Activated T-cell treated with anti-CD3 and anti-CD28 coated beads, Interleukin-2, amount 50 U/mL, for 72 hours (primary cell): ENCODE results near the gene PPARD. TPM values are rescaled to one million over a fixed set of nuclear protein-coding genes. Genes with fewer than 3 reads are reported as not detected.

Source experiments
- ATAC-seq, 2 donors: fragments of 150-1000 bp; cut with Tn5 transposase; replicated peaks in 1 of 2; 2 replicates each; pipeline ENCODE4 v1.10.0; 2021; ENCODE audit warnings: moderate library complexity in 2 of 2, mild to moderate bottlenecking in 1 of 2
- DNase-seq, 2 donors: peaks; one replicate each; pipeline ENCODE4 v3.0.0; 2021 to 2022; ENCODE audit warnings: mixed read lengths in 1 of 2
- H3K27ac Mint-ChIP-seq: one replicate; pipeline ENCODE4 v1.8.0; 2022; ENCODE audit warnings: mild to moderate bottlenecking, moderate library complexity, mixed read lengths
- H3K27me3 Mint-ChIP-seq: one replicate; pipeline ENCODE4 v1.8.0; 2022; ENCODE audit warnings: low read depth, mixed read lengths
- H3K36me3 Mint-ChIP-seq, 2 donors: one replicate each; pipeline ENCODE4 v1.8.0; 2022; ENCODE audit warnings: mixed read lengths in 2 of 2, mild to moderate bottlenecking in 1 of 2; ENCODE audit not compliant: insufficient read depth in 2 of 2
- H3K4me1 Mint-ChIP-seq: one replicate; pipeline ENCODE4 v1.8.0; 2022; ENCODE audit warnings: low read depth, mixed read lengths
- H3K4me3 Mint-ChIP-seq, 2 donors: one replicate each; pipeline ENCODE4 v1.8.0; 2022; ENCODE audit warnings: mild to moderate bottlenecking in 2 of 2, mixed read lengths in 2 of 2, moderate library complexity in 2 of 2
- H3K9me3 Mint-ChIP-seq, 2 donors: one replicate each; pipeline ENCODE4 v1.8.0; 2022; ENCODE audit warnings: mixed read lengths in 2 of 2
- total RNA-seq, 2 donors: library from RNA; stranded (reverse); gene quantifications; one replicate each; pipeline ENCODE4 v1.2.3, GENCODE V29; 2022

Gene PPARD
- 10 to 100 TPM; 24.1 to 27.9 TPM for total RNA-seq

DNA sequence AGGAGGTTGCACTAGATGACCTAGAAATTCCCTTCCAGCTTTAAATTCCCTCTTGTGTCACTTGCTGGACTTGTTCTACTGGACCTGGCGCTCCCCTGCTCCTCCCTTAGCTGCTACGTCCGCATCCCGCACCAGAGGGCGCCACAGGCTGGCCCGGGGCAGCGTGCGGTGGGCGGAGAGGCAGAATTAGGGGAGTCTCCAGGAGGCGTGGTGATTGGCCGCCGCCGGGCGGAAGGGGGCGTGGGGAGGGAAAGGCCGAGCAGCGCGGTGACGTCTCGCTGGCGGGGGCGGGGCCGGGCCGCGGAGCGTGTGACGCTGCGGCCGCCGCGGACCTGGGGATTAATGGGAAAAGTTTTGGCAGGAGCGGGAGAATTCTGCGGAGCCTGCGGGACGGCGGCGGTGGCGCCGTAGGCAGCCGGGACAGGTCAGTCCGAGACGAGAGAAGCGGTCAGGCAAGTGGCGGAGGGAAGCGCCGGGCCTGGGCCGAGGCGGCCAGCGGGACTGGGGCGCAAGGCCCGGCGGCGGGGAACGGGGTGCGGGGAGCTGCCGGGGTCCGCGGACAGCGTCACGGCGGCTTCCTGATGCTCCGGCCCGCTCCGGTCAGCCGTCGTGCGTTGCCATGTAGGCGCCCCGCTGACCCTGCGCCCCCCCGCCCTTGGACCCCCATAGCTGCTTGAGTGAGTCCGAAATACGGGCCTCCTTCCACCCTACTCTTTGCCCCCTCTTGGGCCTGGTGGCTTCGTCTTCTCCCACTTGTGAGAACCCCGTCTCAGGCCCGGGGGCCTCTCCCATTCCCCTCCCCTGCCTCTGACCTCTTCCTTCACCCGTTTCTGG, at the start of gene PPARD:
PPARD (plus strand) TSS at position 301 of the 834 bp plus-strand sequence. CDS start 68,530 bp downstream, outside the sequence.
- ATAC-seq: peak; percentile 98 to 99
- Mint-ChIP-seq H3K36me3 (peaks cover 9 to 12% of the 10 kb centered on the region in 2 donors), H3K9me3 (no peaks in the 10 kb centered on the region), H3K27ac (peak within 1 kb of the TSS; percentile 95), H3K27me3 (no peaks in the 10 kb centered on the region), H3K4me1 (peaks cover 46% of the 10 kb centered on the region), H3K4me3 (peak within 1 kb of the TSS; percentile 91 to 100)
- peak; percentile 99 to 100 for DNase-seq

DNA sequence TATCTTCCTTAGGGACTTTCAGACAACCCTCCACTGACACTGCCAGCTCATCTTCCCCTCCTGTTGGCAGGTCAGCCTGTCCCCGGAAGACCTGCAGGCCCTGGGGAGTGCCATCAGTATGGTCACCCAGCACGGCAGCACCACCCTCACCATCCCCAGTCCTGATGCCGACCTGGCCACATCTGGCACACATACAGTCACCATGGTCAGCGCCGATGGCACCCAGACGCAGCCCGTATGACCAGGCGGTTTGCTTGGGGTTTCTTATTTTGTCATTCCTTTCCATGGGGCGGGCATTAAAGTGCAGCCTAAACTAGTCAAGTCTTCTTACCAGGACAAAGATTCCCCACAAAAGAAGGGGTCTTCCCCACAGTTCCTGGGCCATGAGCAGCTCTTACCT, 48.7 kb upstream of the PPARD start:
- ATAC-seq (no peak), DNase-seq (no peak)
- Mint-ChIP-seq H3K36me3 (peaks cover 1 to 8% of the 10 kb centered on the region in 2 donors), H3K9me3 (no peaks in the 10 kb centered on the region), H3K27me3 (no peaks in the 10 kb centered on the region), H3K4me1 (peaks cover 7% of the 10 kb centered on the region), H3K4me3 (no peak overlapping the region), H3K27ac (no peak overlapping the region)

DNA sequence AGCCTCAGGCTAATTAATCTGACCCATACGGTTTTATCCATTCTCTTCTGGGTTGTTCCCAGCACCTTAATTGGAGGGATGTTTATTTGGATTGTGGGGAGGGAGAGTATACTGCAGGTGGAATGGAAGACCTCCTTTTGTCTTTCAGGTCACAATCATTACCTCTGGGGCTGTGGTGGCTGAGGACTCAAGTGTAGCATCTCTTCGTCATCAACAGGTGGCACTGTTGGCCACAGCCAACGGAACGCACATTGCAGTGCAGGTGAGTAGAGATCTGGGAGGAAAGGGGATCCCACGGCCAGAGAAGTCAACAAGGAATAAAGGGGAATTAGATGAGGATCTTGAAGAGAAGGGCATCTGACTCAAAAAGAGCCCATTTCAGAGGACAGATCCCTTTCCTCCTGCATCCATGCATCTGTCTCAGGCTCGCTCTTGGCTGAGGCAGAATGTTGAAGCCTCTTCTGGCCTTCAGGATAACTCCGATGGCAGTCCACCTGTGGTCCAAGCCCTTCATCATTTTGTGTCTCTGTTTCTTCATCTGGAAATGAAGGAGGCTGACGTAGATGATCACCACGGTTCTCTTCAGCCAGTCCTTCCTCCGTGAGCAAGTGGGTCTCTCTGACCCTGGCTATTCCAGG, 47.9 kb upstream of the PPARD start:
- peaks cover 2 to 4% of the 10 kb centered on the region in 2 donors for H3K36me3 Mint-ChIP-seq
- no peak overlapping the region for H3K4me3 Mint-ChIP-seq
- ATAC-seq (no peak), DNase-seq (peak; percentile 47 to 53)
- no peak overlapping the region for H3K27ac Mint-ChIP-seq
- no peaks in the 10 kb centered on the region for H3K27me3 Mint-ChIP-seq
- no peaks in the 10 kb centered on the region for H3K9me3 Mint-ChIP-seq
- peaks cover 14% of the 10 kb centered on the region for H3K4me1 Mint-ChIP-seq

GRCh38 chr6:35295036-35295435, 47.3 kb upstream of the PPARD start:
- no peak overlapping the region for H3K4me3 Mint-ChIP-seq
- ATAC-seq (no peak), DNase-seq (no peak)
- H3K9me3 Mint-ChIP-seq: no peaks in the 10 kb centered on the region
- peaks cover 20% of the 10 kb centered on the region for H3K4me1 Mint-ChIP-seq
- no peak overlapping the region for H3K27ac Mint-ChIP-seq
- no peaks in the 10 kb centered on the region for H3K27me3 Mint-ChIP-seq
- peaks cover 3 to 4% of the 10 kb centered on the region in 2 donors for H3K36me3 Mint-ChIP-seq

DNA sequence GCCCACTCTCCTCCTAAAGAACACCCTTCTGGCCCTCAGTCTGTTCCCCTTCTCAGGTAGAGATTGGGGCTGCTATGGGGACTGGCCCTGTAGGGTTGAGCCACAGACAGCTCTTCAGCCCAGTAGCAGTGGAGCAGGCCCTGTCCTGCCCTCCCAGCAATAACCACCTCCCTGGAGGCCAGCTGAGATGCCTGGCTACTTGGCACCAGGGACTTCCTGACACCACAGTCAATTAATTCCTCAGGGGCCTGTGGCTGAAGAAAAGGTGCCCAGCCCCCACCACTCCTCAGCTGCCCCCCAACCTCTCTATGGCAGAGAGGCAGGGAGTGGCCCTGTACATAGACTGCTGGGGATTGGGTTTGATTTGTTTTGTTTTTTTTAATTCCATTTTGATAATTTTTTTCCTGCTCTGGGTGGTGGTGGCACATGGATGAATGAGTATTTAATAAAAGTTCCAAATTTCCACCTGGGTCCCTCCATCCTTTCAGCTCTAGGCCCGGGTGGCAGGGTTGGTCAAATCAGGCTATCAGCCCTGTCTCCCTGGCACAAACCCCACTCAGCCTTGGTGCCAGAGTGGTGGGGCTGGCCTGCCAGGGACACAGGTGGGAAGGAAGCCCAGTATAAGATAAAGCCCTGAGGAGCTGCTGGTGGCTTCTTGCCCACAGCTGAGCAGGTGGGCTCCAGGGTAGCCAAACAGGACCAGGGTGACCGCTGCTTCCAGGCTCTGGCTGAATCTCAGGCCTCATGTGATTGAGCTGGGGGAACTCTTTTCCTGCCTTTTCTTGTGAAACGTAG, 46.6 kb upstream of the PPARD start:
- no peak for DNase-seq
- no peaks in the 10 kb centered on the region for H3K9me3 Mint-ChIP-seq
- H3K36me3 Mint-ChIP-seq: peaks cover 3 to 4% of the 10 kb centered on the region in 2 donors
- H3K4me1 Mint-ChIP-seq: peaks cover 27% of the 10 kb centered on the region
- ATAC-seq: no peak
- H3K27ac Mint-ChIP-seq: no peak overlapping the region
- H3K27me3 Mint-ChIP-seq: no peaks in the 10 kb centered on the region
- H3K4me3 Mint-ChIP-seq: no peak overlapping the region

- no peaks in the 10 kb centered on the region for H3K27me3 Mint-ChIP-seq
- H3K27ac Mint-ChIP-seq: no peak overlapping the region
- DNase-seq (no peak), ATAC-seq (no peak)
- H3K9me3 Mint-ChIP-seq: no peaks in the 10 kb centered on the region
- H3K36me3 Mint-ChIP-seq: peaks cover 3 to 4% of the 10 kb centered on the region in 2 donors
- H3K4me1 Mint-ChIP-seq: peaks cover 41% of the 10 kb centered on the region
- H3K4me3 Mint-ChIP-seq: peak overlapping the region; percentile 83 to 95
Measured at GRCh38 chr6:35296931-35297600, 45.3 kb upstream of the PPARD start.

- no peaks in the 10 kb centered on the region for H3K9me3 Mint-ChIP-seq
- peak within 1 kb of the TSS; percentile 38 for H3K27ac Mint-ChIP-seq
- H3K4me3 Mint-ChIP-seq: peak within 1 kb of the TSS; percentile 83 to 95
- DNase-seq (peak; percentile 88 to 89), ATAC-seq (peak; percentile 87)
- no peaks in the 10 kb centered on the region for H3K27me3 Mint-ChIP-seq
- peaks cover 48% of the 10 kb centered on the region for H3K4me1 Mint-ChIP-seq
- peaks cover 3 to 4% of the 10 kb centered on the region in 2 donors for H3K36me3 Mint-ChIP-seq
Measured at GRCh38 chr6:35297601-35298481, 44.5 kb upstream of the PPARD start, which contains the start of gene DEF6. DEF6 (plus strand) TSS chr6:35297818; CDS start chr6:35297857, 39 bp downstream.

DNA sequence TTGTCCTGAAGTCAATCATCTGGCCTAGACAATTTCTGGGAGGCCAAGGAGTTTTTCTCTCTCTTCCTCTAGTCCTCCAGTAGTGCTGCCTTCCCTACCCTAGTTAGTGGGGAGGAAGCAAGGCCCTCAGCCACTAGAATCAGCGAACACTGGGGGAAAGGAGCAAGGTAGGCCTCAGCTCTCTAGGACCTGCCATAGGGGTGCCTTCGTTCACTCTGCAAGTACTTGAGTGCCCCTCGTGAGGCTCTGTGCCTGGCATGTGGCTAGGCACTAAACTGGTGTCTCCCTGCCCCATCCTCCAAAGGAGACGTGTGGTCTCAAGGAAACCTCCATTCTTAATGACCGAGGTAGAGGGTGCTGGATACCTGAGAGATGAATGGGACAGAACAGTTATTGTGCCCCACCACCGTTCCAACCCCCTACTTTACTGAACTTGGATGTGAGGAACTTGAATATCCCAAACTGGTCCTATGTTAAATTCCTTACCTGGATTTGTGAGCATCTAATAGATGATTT, 43.7 kb upstream of the PPARD start:
- ATAC-seq: no peak
- DNase-seq: peak in 1 of 2 donors; percentile 23
- H3K27ac Mint-ChIP-seq: peak overlapping the region; percentile 38
- H3K36me3 Mint-ChIP-seq: peaks cover 3 to 7% of the 10 kb centered on the region in 2 donors
- peak overlapping the region; percentile 83 to 95 for H3K4me3 Mint-ChIP-seq
- H3K27me3 Mint-ChIP-seq: no peaks in the 10 kb centered on the region
- no peaks in the 10 kb centered on the region for H3K9me3 Mint-ChIP-seq
- peaks cover 57% of the 10 kb centered on the region for H3K4me1 Mint-ChIP-seq

DNA sequence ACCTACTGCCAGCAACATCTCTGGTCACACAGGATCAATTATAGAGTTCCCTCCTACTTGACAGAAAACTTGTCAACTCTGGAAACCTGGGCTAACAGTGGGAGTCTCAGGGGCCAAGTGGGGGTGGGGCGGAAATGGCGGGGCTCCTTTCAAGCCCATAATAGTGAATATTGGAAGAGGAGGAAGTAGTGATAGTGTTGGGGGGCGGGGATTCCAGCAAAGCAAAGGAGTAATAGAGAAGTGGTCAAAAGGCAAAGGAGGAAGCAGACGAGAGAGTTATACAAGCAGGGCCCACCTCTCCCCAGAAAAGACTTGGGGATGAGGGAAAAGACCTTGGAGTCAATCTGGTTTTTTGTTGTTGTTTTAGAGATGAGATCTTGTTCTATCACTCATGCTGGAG, 42.7 kb upstream of the PPARD start:
- DNase-seq: no peak
- H3K27me3 Mint-ChIP-seq: no peaks in the 10 kb centered on the region
- peak overlapping the region; percentile 38 for H3K27ac Mint-ChIP-seq
- H3K9me3 Mint-ChIP-seq: no peaks in the 10 kb centered on the region
- ATAC-seq: no peak
- peaks cover 4 to 12% of the 10 kb centered on the region in 2 donors for H3K36me3 Mint-ChIP-seq
- peaks cover 67% of the 10 kb centered on the region for H3K4me1 Mint-ChIP-seq
- peak overlapping the region; percentile 83 to 95 for H3K4me3 Mint-ChIP-seq

- DNase-seq (peak in 1 of 2 donors; percentile 35), ATAC-seq (no peak)
- Mint-ChIP-seq H3K27me3 (no peaks in the 10 kb centered on the region), H3K4me3 (peak overlapping the region; percentile 83 to 95), H3K36me3 (peaks cover 4 to 12% of the 10 kb centered on the region in 2 donors), H3K27ac (peak overlapping the region; percentile 38), H3K9me3 (no peaks in the 10 kb centered on the region), H3K4me1 (peaks cover 68% of the 10 kb centered on the region)
Measured at GRCh38 chr6:35300848-35301247, 41.5 kb upstream of the PPARD start.

- H3K9me3 Mint-ChIP-seq: no peaks in the 10 kb centered on the region
Measured at GRCh38 chr6:35302604-35303241, 39.6 kb upstream of the PPARD start.

More at GRCh38 chr6:35302604-35303241, 39.6 kb upstream of the PPARD start:
- H3K4me1 Mint-ChIP-seq: peaks cover 76% of the 10 kb centered on the region
- DNase-seq (peak; percentile 91 to 93), ATAC-seq (peak; percentile 85 to 86)
- peaks cover 5 to 12% of the 10 kb centered on the region in 2 donors for H3K36me3 Mint-ChIP-seq
- no peaks in the 10 kb centered on the region for H3K27me3 Mint-ChIP-seq
- peak overlapping the region; percentile 93 to 95 for H3K4me3 Mint-ChIP-seq
- H3K27ac Mint-ChIP-seq: peak overlapping the region; percentile 78
